Hindlimb muscle (tissue), 1 donor: ENCODE measurements around the gene COG8. TPM values are rescaled to one million over a fixed set of nuclear protein-coding genes. Genes with fewer than 3 reads are reported as not detected.

Experiments
- DNase-seq: peaks from one replicate; pipeline ENCODE4 v3.0.0-alpha.2; 2013
- polyA plus RNA-seq: library from polyadenylated mRNA; unstranded; fragments of 120-200 nt; gene quantifications from one replicate; pipeline ENCODE4 v1.2.1, GENCODE V29; 2013; ENCODE audit not compliant: insufficient read length

Gene COG8
- polyA plus RNA-seq, 1 donor: 27.1 TPM

DNA sequence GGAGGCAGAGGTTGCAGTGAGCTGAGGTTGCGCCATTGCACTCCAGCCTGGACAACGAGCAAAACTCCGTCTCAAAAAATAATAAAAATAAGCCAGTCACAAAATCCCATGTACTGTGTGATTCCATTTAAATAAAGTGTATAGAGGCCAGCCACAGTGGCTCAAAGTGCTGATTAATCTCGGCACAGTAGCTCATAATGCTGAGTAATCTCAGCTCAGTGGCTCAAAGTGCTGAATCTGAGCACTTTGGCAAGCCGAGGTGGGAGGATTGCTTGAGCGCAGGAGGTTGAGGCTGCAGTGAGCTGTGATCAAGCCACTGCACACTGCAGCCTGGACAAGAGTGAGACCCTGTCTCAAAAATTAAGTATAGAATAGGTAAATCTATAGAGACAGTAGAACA is 7.3 kb upstream of the COG8 start:
- no peak for DNase-seq

DNA sequence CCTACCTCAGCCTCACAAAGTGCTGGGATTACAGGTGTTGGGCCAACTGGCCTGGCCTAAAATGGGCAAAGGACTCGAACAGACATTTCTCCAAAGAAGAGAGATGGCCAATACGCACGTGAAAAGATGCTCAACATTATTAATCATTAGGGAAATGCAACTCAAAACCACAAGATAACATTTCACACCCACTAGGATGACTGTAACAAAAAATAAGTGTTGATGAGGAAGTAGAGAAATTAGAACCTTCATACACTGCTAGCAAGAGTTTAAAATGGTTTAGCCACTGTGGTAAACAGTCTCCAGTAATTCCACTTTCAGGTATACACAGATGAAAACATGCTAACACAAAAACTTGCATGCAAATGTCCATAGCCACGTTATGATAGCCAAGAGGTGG is 6.6 kb upstream of the COG8 start:
- DNase-seq: no peak

DNA sequence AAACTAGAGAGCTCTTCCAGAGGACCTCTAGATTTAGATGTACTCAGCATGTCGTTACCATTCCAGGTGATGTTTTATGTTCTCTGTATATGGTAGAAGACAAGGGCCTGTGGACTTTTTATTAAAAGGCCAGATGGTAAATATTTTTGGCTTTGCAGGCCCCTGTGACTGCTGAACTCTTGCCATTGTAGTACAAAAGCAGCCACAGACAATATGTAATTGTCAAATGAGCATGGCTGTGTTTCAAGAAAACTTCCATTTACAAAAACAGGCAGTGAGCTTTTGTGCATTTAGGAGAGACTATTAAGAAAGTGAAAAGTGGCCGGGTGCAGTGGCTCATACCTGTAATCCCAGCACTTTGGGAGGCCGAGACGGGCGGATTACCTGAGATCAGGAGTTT is 4.8 kb upstream of the COG8 start:
- no peak for DNase-seq

DNA sequence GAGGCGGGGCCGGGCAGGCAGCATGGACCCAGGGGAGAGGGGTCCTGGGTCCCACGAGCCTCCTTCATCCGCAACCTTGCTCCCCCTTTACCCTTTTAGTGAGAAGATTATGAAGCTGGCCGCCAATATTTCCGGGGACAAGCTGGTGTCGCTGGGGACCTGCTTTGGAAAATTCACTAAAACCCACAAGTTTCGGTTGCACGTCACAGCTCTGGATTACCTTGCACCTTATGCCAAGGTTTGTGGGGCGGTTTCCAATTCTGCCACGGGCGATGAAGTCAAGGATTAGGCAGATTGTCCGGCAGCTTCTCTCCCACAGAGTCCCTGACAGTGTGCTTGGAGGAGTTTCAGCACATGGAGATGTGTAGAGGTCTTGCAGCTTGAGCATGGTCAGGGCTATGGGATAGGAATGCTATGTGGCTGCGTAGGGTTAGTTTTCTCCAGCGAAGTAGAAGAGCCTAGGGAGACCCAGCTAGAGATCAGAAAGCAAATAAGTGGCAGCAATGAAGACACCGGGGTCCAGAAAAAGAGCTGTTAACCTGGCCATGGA is 806 bp upstream of the COG8 start:
- no peak for DNase-seq

DNA sequence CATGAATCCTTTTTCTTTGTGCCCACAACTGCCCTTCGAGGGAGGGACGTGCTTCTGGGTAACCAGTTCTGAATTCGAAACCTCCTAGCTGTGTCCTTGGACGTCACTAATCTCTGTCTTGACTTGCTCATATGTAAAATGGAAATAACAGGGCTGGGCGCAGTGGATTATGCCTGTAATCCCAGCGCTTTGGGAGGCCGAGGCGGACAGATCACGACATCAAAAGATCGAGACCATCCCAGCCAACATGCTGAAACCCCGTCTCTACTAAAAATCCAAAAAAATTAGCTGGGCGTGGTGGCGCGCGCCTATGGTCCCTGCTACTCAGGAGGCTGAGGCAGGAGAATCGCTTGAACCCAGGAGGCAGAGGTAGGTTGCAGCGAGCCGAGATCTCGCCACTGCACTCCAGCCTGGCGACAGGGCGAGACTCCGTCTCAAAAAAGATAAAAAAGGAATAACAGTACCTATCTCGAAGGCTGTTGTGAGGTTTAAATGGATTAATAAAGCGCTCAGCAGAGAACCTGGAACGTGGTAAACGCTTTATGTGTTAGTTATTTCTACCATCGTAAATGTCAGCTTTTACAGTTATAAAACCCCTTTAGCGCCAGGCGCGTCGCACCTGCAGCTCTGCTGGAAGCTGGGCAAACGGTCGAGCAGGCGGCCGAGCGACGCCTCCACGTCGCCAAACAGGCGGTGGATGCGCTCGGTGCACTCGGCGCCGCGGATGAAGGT is 641 bp downstream of the COG8 start:
- DNase-seq: no peak

DNA sequence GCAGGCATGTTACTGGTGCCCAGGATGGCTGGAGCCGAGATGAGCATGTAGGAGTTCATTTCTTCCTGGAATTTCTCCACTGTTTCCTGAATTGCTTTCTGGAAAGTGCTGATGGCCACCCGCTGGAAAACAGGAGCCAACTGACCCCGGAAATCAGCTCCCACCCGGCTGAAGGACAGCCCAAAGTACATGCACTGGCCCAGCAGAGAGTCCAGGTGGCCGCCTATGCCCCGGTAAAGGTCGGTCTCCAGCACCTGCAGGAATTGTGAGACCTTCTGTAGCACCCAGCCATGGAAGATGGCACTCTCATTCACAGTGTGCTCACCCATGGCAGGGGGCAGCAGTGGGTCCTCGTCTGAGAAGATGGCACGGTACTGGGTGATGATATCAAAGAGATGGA is 4.7 kb downstream of the COG8 start:
- DNase-seq: no peak

DNA sequence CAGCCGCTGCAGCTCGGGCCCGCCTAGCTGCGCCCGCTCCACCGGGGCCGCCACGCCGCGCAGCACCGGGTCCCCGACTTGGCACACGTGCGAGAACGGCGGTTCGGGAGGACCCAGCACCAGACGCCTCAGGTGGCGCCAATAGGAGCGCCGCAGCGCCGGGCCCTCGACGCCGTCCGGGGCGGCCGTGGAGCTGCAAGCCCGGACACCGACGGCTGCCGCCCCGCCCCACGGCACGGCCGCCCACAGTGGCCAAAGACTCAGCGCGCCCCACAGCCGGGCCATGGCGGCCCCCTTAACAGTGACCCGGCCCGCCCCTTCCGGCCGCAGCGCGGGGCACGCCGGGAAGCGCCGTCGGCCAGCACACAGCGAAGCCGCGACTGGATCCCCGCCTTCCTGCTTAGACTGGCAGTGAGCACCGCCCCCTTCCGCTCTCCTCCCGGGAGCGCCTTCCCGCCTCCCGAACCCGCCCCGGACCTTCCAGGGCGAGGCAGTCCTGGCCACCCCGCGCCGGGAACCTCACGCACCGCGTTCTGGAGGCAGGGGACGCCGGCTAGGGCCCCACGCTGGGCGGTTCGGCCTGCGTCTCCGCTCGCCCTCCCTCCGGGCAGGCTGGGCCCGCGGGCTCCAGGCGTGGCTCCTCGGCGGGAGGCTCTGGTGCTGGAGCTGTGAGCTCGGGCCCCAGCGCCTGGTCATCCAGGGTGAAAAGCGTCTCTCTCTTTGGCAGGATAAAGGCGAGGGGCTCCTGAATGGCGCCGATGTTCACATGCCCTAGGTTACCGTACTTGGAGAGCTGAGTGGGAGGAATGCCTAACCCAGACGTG is 8.9 kb downstream of the COG8 start, which contains the start of gene PDF:
Gene PDF, minus strand, starts transcription at position 303 of the 824 bp plus-strand sequence. Its CDS starts 18 bp downstream, at position 285.
- peak; percentile 95 for DNase-seq

DNA sequence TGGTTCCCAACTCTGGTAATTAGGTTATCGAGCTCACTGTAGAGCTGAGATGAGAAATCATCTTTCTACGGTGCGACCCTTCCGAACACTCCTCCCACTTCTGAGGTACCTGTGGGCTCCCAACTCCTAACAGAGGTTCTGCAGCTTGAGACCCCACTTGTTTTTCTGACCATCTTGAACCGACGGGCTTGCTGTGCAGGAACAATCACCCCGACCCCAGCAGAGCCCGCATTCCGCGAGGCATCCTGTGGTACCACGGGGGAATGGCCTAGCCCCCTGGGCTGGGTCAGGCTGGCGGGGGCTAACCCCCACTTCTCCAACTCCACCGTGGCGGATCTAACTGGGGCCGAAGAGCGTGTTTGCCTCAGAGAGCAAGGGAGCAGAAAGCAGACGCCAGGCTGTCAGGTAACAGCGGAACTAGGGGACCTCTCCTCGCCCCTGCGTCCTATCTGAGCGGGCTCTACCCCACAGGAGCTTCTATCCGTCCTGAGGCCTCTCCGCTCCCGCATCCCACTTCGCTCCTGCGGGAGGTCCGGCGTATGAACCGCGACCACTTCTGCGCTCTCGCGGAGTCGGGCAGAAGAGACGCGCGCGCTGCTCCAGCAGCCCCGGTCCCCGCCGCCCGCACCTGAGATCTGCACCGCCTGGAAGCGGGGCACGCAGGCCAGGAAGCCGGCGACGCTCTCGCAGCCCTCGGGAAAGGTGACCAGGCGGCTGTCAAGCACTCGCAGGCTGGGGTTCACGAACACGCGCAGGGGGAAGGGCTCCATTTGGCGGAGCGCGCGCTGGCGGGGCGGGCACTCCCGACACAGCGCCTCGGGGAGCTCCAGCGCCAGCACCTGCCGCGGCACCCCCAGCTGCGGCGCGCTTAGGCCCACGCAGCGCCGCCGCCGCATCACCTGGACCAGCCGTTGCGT is 9.7 kb downstream of the COG8 start:
- DNase-seq: no peak

DNA sequence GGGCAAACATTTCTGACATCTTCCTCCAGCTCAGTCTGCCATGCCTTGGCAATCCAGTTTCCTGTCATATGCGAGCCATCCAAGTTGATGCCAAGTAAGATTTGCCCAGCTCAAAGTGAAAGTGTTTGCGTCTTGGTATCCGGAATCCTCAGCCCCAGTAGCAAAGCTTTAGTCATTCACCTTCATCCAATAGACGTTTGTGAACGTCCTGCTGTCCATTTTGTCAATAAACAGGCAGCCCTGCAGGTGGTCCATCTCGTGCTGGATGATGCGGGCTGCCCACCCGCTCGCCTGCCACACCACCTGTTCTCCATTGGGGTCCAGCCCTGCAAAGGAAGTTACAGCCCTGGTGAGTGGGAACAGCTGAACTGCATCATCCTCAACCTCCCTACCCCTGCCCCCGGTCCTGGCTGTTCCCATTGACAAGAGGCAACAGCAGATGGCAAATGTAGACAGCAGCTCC is 10.5 kb downstream of the COG8 start:
- DNase-seq: no peak

DNA sequence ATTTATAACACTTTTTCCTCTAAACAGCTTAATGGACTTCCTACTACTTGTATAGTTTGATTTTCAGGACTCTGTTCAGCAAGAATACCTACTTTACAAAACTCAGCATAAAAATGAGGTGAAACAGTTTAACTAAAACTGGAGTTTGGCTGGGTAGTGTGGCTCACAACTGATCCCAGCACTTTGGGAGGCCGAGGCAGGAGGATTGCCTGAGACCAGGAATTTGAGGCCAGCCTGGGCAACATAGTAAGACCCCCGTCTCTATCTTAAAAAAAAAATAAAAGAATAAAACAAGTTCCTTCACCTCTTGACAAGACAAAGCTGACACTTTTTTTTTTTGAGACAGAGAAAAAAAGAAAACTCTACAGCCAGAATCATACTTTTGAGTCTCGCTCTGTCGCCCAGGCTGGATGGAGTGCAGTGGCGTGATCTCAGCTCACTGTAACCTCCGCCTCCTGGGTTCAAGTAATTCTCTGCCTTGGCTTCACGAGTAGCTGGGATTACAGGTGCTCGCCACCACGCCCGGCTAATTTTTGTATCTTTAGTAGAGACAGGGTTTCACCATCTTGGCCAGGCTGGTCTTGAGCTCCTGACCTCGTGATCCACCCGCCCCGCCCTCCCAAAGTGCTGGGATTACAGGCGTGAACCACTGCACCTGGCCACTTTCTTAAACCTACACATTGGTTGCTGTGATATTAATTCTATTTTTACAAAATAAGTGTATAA is 11.6 kb downstream of the COG8 start:
- DNase-seq: no peak

DNA sequence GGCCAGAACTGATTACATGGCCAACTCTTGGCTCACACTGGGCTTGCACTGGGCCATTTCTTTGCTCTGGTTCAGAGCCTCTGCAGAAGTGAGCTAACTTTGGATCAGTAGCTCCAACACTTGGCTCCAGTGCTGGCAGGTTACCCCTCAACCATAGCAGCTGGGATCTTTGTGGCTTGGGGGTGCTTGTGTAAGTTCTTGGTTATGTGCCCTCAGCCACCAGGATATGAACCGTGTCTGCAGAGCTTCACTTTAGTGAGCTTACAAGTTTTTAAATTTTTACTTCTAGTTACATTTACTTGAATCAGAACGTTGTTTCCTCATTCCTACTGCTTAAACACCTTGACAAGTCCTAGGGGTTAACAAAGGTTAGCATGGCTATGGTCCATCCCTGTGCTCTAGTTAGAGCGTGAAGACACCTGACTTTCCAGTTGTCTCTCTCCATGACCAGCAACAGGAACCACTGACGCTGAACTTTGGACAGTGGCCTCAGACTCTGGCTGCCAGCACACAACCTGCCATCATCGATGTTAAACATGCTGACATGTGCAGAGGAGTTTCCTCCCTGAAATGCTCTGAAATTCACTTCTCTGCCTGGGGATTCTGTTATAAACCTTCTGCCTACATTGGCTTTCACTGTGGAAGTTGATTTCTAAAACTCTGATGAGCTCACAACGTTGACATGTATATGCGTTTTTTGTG is 13.0 kb downstream of the COG8 start:
- no peak for DNase-seq

DNA sequence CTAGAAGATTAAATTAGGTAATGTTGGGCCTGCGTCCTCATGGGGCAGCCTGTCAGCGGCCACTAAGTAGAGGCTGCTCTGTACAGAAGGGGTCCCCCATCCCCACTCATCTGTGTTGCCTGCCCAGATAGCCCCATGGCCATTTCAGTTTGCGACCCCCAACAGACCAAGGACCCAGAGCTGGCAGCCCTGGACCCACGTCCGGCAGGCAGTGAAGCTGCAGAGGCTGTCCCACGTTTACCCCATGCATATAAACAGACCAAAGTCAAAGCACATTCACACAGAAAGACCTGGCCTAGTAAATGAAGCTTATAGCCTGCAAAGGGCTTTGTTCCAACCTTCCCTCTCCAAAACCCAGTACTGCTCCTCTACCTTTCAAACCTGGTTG is 13.6 kb downstream of the COG8 start:
- DNase-seq: no peak

DNA sequence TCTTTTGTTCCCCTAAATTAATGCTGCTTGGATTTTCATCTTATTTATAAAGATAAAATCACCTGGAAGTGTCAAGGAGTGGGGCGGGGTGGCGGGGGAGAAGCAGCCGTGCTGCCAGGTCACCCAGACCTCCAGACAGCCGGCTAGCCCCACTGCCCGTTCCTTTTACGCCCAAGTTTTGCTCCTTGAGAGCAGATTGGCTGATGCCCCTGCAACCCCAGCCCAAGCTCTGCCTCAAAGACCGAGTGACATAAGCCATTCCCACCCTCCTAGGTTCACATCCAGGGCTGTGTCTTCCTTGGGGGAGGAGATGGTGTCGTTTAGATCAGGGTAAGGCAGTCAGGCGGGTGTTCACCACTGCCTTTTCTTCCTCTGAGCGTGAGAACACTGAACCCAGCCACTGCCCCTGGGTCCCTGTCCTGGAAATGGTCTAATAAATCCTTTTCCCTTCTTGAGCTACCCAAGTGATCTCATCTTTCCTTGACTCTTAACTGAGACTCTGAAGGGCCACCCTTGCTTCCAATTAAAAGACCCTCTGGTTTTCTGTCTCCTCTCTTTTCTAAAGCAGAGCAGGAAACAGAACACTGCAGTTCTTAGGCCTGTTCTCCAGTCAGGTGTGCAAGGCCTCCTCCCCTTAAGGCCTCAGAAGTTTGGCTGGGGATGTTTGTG is 14.6 kb downstream of the COG8 start:
- DNase-seq: no peak

DNA sequence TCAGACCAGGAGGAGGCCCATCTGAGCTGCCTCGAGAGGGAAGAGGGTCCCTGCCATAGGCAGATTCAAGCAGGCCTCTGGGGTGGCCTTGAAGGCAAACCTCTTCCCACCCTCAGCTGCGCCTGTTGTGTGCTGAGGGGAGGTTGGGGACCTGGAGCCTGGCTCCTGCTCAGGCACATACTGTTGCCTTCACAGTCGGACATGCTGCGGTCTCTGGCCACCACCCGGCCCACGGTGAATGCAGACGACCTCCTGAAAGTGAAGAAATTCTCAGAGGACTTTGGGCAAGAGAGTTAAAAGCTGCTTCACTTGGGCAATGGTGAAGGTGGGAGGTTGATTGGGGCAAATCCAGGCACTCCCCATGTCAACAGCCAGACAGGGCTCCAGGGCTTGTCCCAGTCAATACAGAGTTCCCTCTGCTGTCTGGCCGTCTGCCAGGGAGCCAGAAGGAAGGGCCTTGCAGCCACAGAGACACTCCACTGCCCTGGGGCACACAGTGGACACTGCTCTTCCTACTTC is 15.3 kb downstream of the COG8 start:
- DNase-seq: no peak

DNA sequence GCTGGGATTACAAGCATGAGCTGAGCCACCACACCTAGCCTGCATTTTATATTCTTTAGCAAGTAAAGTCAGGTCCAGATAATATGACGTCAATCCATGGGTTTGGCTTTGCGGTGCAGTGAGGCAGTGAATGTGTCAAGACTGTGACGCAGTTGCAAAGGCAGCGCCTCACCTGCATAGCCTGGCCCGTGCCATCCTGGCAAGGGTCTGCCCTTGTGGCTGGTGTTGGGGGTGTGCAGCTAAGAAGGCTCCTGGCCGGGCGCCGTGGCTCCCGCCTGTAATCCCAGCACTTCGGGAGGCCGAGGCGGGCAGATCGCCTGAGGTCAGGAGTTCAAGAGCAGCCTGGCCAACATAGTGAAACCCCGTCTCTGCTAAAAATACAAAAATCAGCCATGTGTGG is 15.9 kb downstream of the COG8 start:
- no peak for DNase-seq

DNA sequence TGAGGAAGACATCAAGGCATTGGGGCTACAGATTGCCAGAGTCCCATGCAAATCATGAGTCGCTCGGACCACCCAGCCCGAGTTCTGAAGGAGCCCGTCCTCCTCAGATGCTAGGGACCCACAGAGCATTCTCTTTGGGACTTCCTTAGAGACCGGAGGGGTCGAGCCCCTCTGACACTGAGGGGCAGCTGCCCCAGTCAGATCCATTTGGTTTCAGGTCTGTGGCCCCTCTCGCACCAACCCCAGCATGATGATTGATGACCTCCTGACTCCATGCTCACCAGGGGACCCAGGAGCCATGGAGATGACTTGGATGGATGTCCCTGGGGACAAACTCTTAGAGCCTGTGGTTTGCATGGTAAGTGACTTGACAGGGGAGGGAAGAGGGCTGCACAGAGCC is 17.0 kb downstream of the COG8 start:
- no peak for DNase-seq

DNA sequence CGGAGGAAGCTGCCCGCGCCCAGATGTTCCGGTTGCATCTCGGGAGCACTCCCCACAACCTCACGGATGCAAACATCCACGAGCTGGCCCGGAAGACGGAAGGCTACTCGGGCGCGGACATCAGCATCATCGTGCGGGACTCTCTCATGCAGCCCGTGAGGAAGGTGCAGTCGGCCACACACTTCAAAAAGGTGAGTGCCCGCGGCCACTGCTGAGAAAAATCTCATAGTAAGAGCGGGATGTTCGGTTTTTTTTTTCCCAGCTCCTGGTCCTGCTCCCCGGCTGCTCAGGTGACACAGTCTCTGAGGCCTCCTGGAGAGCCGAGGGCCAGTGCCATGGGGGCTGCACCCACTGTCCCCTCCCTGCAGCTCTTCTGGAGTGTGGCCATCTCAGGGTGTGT is 18.3 kb downstream of the COG8 start:
- no peak for DNase-seq

DNA sequence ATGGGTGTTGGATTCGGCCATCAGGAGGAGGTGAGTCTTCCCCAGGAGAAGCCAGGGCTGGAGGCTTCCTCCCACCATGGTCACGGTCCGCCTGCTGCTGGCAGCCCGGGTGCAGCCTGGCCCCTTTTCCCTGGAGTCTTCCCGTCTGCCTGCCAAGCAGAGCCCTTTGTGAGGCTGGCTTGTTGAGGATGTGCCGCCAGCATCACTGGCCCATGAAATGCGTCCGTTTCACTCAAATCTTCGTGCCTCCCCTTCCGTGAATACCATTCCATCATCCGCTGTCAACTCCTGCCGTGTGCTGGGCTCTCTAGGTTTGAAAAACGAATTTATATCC is 18.7 kb downstream of the COG8 start:
- no peak for DNase-seq

DNA sequence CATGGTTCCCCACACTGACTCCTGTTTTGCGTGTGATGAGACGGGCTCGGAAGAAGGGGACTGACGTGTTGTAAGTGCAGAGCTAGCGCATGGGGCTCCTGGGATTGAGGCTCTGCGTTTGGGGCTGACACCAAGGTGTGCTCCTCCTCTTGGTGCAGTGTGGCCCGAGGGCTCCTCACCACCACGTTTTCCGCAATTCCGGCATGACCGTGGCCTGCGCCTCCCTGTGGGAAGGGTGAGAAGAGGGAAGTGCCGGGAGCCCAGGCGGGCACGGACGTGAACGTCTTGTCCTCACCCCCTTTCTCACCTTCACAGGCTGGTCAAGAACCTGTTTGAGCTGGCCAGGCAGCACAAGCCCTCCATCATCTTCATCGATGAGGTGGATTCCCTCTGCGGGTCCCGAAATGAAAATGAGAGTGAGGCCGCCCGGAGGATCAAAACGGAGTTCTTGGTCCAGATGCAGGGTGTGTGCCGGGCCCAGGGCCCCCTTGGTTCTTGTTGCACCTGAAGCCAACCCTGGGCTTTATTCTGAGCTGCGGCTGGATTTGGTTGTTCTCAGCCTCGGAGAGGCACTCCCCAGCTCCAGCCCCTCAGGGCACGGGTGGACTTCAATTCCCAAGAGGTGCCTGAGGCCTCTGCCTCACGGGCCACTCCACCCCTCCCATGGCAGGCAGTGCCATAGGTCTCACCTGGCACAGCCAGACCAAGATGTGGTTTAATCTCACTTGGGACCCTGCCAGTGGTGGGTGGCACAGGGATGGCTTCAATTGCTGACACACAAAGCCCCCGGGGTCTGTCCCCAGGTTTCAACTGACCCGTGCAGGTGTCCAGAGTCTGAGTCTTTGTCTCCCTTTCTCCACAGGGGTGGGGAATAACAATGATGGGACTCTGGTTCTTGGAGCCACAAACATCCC is 19.3 kb downstream of the COG8 start:
- DNase-seq: no peak
